IPS DF 6.9 (cell line): ENCODE data around the gene EXD3.

Experiments used
- DNase-seq: peaks from one replicate; pipeline ENCODE4 v3.0.0-alpha.2; 2013; ENCODE audit warnings: low read depth, low spot score
- H3K27ac ChIP-seq: one replicate; pipeline ENCODE4 v1.5.1; 2013; ENCODE audit warnings: low read length, control low read depth
- H3K27me3 ChIP-seq: 2 replicates; pipeline ENCODE4 v1.6.1; 2013; ENCODE audit warnings: mild to moderate bottlenecking, low read length; ENCODE audit not compliant: control insufficient read depth, insufficient read depth
- H3K36me3 ChIP-seq: 2 replicates; pipeline ENCODE4 v1.6.1; 2013; ENCODE audit warnings: low read length; ENCODE audit not compliant: control insufficient read depth, insufficient read depth
- H3K4me1 ChIP-seq: 2 replicates; pipeline ENCODE4 v1.6.1; 2013; ENCODE audit warnings: low read length; ENCODE audit not compliant: control insufficient read depth, insufficient read depth
- H3K4me3 ChIP-seq: 2 replicates; pipeline ENCODE4 v1.5.1; 2013; ENCODE audit warnings: mild to moderate bottlenecking, low read length
- H3K9me3 ChIP-seq: 2 replicates; pipeline ENCODE4 v1.6.1; 2013; ENCODE audit warnings: low read length, inconsistent platforms; ENCODE audit not compliant: control insufficient read depth, insufficient read depth
- WGBS: extraction: QIAGEN DNeasy Blood & Tissue Kit; methylation state at CpG from one replicate; pipeline ENCODE4 v1.1.7; 2013; ENCODE audit warnings: mixed read lengths, missing lambda C conversion rate; ENCODE audit not compliant: insufficient read length, insufficient coverage; 5-methylcytosine and 5-hydroxymethylcytosine counted together

The EXD3 gene

GRCh38 chr9:137310189-137311052 lies 112.5 kb downstream of the EXD3 start:
- H3K36me3 ChIP-seq: no peaks in the 10 kb centered on the region; the same call in 1 of the 2 replicates
- DNase-seq: no peak
- H3K4me3 ChIP-seq: no peak overlapping the region
- H3K27ac ChIP-seq: no peak overlapping the region
- WGBS: no CpG with 5 or more reads among the region's 20 CpGs
- H3K4me1 ChIP-seq: peaks cover 15% of the 10 kb centered on the region
- no peaks in the 10 kb centered on the region for H3K9me3 ChIP-seq
- no peaks in the 10 kb centered on the region for H3K27me3 ChIP-seq

DNA sequence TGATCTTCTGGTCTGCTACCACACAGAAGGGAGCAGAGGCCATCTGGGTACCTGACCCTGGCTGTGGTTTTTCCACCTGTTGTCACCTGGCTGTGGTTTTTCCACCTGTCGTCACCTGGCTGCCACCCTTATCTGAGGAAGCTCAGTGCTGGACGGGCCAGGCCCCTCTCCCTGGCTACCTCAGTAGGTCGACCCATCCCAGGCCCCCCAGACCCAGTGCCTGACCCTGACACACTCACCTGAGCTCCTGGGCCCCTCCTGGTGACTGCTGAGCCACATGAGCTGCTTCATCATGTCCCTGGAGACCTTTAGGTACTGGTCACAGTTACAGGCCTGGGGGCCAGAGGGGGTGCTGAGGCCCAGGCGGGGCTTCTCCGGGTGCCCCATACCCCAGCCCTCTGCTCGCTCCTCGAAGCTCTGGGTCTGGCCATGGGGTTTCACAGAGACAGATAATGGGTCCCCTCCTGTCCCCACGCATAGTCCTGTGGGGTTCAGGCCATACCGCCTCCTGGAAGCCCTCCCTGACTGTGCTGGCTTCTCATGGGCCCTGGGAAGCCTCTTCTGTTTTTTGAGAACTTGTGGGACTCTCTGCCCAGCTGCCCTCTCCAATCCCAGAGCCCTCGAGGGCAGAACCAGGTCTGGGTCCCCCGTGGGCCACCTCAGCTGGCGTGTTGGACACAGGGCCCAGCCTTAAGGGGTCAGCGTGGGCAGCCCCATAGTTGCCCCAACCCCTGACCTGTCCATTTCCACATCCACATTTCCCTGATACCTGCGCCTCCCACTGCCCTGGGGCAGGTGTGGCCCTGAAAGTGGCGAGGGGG lies 113.4 kb downstream of the EXD3 start:
- DNase-seq: no peak
- no CpG with 5 or more reads among the region's 15 CpGs for WGBS
- H3K4me1 ChIP-seq: peaks cover 16% of the 10 kb centered on the region

GRCh38 chr9:137308057-137308619 lies 114.8 kb downstream of the EXD3 start:
- Histone ChIP-seq H3K4me1 (peaks cover 19% of the 10 kb centered on the region), H3K27me3 (no peaks in the 10 kb centered on the region; the same call in 1 of the 2 replicates)

More for the DNA sequence above, 113.4 kb downstream of the EXD3 start:
- H3K4me3 ChIP-seq: no peak overlapping the region
- no peaks in the 10 kb centered on the region for H3K27me3 ChIP-seq
- H3K36me3 ChIP-seq: no peaks in the 10 kb centered on the region; the same call in 1 of the 2 replicates
- no peak overlapping the region for H3K27ac ChIP-seq
- H3K9me3 ChIP-seq: no peaks in the 10 kb centered on the region

GRCh38 chr9:137307255-137308056 lies 115.5 kb downstream of the EXD3 start:
- Histone ChIP-seq H3K27ac (no peak overlapping the region), H3K4me1 (peaks cover 20% of the 10 kb centered on the region), H3K36me3 (no peaks in the 10 kb centered on the region), H3K27me3 (no peaks in the 10 kb centered on the region; the same call in 1 of the 2 replicates), H3K4me3 (no peak overlapping the region), H3K9me3 (no peaks in the 10 kb centered on the region)
- DNase-seq: no peak
- no CpG with 5 or more reads among the region's 30 CpGs for WGBS

More at GRCh38 chr9:137308057-137308619, 114.8 kb downstream of the EXD3 start:
- no CpG with 5 or more reads among the region's 20 CpGs for WGBS
- Histone ChIP-seq H3K27ac (no peak overlapping the region), H3K36me3 (no peaks in the 10 kb centered on the region), H3K4me3 (no peak overlapping the region), H3K9me3 (no peaks in the 10 kb centered on the region)
- no peak for DNase-seq

- Histone ChIP-seq H3K27ac (no peak overlapping the region), H3K27me3 (no peaks in the 10 kb centered on the region; the same call in 1 of the 2 replicates), H3K4me1 (peaks cover 20% of the 10 kb centered on the region), H3K4me3 (no peak overlapping the region), H3K9me3 (no peaks in the 10 kb centered on the region), H3K36me3 (no peaks in the 10 kb centered on the region)
- no CpG with 5 or more reads among the region's 23 CpGs for WGBS
- no peak for DNase-seq
These were observed 116.1 kb downstream of the EXD3 start for GRCh38 chr9:137306850-137307254.

DNA sequence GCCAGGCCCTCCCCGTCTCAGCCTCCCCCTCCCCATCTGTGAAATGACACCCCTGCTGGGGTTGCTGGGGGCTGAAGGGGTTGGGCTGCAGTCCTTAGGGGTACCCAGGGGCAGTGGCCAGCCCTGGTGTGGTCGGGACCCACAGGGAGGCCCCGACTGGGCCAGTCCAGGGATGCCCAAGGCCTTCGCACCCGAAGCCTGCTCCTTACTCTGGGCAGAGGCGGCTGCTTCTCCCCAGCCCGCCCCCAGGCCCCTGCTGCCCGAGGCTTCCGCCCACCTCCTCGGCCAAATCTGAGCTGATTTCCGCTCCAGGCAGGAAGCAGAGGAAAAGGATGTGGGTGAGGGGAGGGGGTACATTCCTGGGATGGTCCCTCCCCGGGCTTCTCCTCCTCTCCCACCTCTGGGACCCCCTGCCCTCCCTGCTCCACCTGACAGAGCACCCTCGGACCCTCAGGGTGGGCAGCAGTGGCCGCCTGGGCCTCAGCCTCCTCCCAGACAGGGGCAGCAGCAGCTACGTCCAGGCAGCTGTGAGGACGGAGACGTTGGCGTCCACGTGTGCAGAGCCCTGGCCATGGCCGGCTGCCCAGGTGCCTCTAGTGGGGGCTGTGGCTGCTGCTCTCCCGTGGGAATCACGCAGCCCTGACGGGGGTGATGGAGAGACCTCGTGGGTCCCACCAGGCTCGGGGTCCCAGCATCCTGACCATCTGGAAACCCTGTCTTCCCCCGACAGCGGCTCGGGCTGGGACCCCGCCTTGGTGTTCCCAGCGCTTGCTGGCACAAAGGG lies 116.7 kb downstream of the EXD3 start:
- Histone ChIP-seq H3K4me3 (no peak overlapping the region), H3K36me3 (no peaks in the 10 kb centered on the region), H3K9me3 (no peaks in the 10 kb centered on the region), H3K27me3 (no peaks in the 10 kb centered on the region; the same call in 1 of the 2 replicates), H3K4me1 (peaks cover 22% of the 10 kb centered on the region), H3K27ac (no peak overlapping the region)
- WGBS: no CpG with 5 or more reads among the region's 30 CpGs
- no peak for DNase-seq

DNA sequence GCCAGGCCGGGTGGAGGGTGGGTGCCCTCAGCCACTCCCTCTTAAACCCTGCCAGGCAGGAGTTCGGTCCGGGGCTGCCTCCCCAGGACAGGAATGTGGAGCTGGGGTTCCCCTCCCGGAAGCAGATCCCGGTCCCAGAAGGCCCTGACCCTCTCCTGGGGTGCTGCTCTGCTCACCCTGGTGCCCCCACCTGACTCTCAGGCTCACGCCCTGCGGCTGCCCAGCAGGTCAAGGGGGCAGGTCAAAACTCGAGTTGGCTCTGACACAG lies 117.2 kb downstream of the EXD3 start:
- WGBS: no CpG with 5 or more reads among the region's 8 CpGs
- no peaks in the 10 kb centered on the region; the same call in 1 of the 2 replicates for H3K27me3 ChIP-seq
- peaks cover 22% of the 10 kb centered on the region for H3K4me1 ChIP-seq
- DNase-seq: no peak
- H3K9me3 ChIP-seq: no peaks in the 10 kb centered on the region
- H3K27ac ChIP-seq: no peak overlapping the region
- no peak overlapping the region for H3K4me3 ChIP-seq
- no peaks in the 10 kb centered on the region for H3K36me3 ChIP-seq

- H3K27ac ChIP-seq: no peak overlapping the region
These were observed 117.7 kb downstream of the EXD3 start for GRCh38 chr9:137305060-137305797.

More at GRCh38 chr9:137305060-137305797, 117.7 kb downstream of the EXD3 start:
- Histone ChIP-seq H3K4me3 (no peak overlapping the region), H3K36me3 (no peaks in the 10 kb centered on the region), H3K27me3 (no peaks in the 10 kb centered on the region; the same call in 1 of the 2 replicates), H3K9me3 (no peaks in the 10 kb centered on the region), H3K4me1 (peaks cover 22% of the 10 kb centered on the region)
- no peak for DNase-seq
- no CpG with 5 or more reads among the region's 36 CpGs for WGBS
